Stimulated activated naive CD8-positive, alpha-beta T cell treated with anti-CD3 and anti-CD28 coated beads, Interleukin-15, Interleukin-2, amounts not matched to agents 100 U/mL and 50 U/mL, for 24 hours (primary cell): Measurements from ENCODE around the gene SERINC5.
"Not testable (repeated sequence)": the region's sequence is repeated elsewhere in the genome, so short reads cannot be mapped to it uniquely, and the experiment has no call there.

Experiments
- ATAC-seq: fragments of 150-1000 bp; cut with Tn5 transposase; one replicate; pipeline ENCODE4 v1.10.0; 2021
- DNase-seq: peaks from one replicate; pipeline ENCODE4 v3.0.0; 2021

SERINC5 gene

DNA sequence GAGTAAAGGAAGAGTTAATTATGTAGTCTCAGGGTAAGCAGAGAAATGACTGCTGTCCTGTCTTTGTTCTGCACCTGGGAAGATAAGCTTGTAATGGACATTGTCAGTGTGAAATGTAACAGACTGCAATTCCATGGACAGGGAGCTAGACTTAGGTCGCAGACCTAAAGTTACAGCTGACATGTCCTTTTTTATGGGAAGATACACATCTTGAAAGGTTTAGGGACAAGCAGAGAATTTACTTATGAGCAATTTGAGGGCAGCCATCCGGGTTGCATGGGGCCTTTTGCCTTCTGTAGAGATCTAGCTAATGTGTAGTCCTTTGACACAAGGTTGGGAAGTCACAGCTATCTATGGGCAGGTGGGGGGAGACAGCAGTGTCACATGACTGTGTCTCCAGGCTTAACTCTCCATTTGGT, 85.7 kb downstream of the SERINC5 start:
- no peak for DNase-seq

DNA sequence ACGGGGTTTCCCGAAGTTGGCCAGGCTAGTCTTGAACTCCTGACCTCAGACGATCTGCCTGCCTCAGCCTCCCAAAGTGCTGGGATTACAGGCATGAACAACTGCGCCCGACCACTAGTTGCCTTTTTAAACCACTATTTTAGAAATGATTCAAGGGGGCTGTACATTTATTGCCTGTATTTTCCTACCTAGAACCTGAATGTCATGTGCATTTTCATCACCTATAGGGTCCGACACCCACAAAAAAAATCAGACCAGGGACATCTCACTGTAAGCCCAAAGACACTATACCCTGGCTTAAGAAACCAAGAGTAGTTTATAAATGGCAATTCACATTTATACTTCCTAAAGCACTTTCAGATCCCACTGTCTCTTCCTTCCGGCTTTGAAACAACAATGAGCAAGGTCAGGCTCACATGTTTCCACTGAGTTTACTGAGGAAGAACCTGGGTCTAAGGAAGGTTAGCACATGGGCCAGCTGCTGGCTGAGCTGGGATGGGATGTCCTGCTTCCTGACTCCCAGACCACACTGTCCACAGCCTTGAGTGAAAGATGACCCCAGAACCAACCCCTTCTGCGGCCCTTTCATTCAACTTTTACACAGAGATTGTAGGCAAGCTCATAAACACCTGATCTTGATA, 87.3 kb downstream of the SERINC5 start:
- DNase-seq = no peak
- ATAC-seq = peak; percentile 69

More for the DNA sequence above, 85.7 kb downstream of the SERINC5 start:
- ATAC-seq = no peak

DNA sequence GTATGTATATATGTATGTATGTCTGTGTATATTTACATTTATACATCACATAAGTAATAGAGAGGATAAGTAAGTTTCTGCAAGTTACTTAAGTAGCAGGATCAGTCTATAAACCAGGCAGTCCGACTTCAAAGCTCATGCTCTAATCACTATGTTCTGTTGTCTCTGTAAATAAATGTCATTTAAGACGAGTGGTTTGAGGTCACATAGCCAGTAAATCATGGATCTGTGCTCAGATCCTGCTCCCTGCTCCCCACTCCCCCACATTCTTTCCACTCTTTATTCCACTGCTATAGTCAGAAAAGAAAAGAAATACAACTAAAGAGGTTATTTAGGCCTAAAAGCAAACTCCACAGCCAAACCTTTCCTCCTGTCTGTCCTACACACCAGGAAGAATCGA, 90.4 kb downstream of the SERINC5 start:
- no peak for ATAC-seq
- DNase-seq = no peak

DNA sequence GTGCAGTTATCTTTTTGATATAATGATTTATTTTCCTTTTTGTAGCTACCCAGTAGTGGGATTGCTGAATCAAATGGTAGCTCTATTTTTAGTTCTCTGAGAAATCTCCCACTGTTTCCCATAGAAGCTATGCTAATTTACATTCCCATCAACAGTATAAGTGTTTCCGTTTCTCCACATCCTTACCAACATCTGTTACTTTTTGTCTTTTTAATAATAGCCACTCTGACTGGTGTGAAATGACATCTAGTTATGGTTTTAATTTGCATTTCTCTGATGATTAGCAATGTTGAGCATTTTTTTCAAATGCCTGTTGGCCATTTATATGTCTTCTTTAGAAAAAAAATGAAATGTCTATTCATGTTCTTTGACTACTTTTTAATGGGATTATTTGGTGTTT, 94.7 kb downstream of the SERINC5 start:
- no peak for DNase-seq
- no peak for ATAC-seq

DNA sequence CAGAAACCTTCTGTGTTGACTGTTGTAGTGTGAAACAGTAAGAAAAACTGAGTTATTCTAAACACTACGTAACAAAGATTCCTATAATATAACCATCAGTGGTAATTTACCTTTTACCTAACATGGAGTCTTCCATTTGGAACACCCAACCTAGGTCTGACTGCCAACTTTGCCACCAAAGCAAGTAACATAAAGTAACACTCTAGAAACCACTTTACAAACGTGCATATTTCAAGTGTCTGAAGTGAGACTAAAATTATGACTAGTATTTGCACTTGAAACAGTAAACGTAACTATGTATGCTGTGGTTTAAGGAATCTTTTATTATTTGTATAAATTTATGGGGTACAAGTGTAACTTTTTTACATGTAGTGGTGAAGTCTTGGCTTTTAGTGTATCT, 95.6 kb downstream of the SERINC5 start:
- DNase-seq (no peak), ATAC-seq (no peak)

- DNase-seq (no peak), ATAC-seq (no peak)
Measured at GRCh38 chr5:80159133-80159815, 96.6 kb downstream of the SERINC5 start.

DNA sequence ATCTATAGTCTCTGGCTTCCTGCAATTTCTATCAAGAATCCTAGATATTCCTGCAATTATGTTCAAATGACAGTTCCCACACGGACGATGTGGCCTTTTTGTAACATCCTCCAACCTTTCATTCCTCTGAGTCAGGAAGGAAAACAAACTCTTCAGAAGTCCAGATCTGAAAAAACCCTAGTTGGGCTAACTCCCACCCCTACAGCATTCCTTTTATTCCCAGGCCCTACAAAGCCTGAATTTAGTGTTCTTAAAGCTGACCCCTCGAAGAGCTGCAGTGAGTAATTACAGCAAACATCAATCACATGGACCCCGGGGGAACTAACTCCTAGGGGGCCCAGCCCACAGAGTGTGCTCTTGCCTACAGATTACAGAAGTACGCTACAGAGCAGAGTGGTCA, 99.7 kb downstream of the SERINC5 start:
- DNase-seq = no peak
- no peak for ATAC-seq

GRCh38 chr5:80154749-80155148, 101.1 kb downstream of the SERINC5 start:
- ATAC-seq = no peak
- no peak for DNase-seq

GRCh38 chr5:80154289-80154688, 101.6 kb downstream of the SERINC5 start:
- not testable (repeated sequence) for DNase-seq, ATAC-seq

- ATAC-seq = no peak
- DNase-seq = no peak
Measured at GRCh38 chr5:80153586-80154126, 102.2 kb downstream of the SERINC5 start.

- ATAC-seq (no peak), DNase-seq (no peak)
Measured at GRCh38 chr5:80152778-80153177, 103.1 kb downstream of the SERINC5 start.

GRCh38 chr5:80151890-80152289, 104.0 kb downstream of the SERINC5 start:
- ATAC-seq (peak; percentile 41), DNase-seq (no peak)

DNA sequence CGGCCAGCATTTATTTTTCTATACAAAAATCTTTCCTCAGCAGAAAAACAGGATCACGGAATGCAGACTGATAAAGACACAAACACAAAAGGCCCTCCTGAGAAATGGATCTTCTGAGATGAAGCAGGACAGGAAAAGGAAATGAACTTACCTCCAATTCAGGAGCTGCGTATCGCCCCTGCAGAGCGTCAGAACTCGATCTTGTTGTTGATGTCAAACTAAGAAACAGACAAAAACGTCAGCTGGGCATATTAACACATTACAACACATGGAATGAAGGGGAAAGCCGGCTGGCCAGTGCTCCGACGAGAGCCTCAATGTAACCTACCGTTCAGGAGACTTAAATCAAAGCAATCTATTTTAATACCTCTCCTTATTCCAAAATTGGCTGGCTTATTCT, 105.1 kb downstream of the SERINC5 start:
- ATAC-seq = no peak
- DNase-seq = no peak

DNA sequence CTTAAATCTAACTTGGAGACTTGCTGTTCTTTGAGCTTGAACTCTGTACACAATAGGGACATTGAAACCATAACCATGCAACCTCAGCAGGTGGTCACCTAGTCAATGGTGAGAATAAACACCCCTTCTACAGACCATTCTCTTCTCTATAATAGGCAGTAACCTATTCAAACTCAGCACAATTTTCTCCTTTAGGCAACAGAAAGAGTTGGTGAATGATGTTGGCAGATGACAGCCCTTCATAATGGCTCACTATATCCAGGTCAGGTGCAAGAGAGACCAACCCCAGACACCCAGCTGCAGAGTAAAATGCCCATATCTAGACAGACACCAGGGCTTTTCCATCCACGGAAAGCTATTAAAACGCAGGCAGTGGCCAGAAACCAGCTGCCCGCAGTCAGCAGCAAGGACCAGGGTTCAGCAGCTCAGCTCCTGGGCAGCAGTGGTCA, 106.7 kb downstream of the SERINC5 start:
- no peak for ATAC-seq

DNA sequence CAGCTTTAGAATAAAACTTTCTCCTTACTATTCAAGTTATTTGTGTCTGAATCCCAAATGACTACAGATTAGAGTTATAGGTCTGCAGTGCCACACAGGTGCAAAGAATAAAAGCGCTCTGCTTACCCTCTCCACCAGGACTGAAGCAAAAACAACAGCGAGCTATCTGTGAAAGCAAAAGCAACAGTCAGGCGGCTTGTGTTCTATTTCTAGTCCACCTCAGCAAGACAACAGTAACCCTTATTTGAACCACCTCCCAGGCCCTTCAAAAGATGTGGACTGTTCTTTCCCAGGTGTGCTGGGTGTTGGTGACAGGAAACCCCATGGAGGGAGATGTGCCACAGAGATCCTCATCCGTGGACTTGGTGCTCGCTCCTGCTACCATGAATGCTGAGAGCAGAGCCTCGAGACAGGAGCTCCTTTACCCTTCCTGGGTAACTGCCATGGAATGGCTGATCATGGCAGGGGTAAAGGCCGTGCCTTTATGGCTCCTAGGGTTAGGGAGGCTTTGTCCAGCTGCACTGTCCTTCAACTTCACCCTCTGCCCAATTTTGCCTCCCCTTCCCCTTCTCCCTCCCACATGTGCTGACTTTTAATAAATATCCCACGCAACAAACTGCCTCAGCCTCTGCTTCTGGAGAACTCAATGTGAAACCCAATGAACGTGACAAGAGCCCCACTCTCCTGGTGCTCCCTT, 108.6 kb downstream of the SERINC5 start:
- DNase-seq (no peak), ATAC-seq (no peak)

More for the DNA sequence above, 106.7 kb downstream of the SERINC5 start:
- no peak for DNase-seq

- DNase-seq (no peak), ATAC-seq (no peak)
Measured at GRCh38 chr5:80146046-80146445, 109.8 kb downstream of the SERINC5 start.

DNA sequence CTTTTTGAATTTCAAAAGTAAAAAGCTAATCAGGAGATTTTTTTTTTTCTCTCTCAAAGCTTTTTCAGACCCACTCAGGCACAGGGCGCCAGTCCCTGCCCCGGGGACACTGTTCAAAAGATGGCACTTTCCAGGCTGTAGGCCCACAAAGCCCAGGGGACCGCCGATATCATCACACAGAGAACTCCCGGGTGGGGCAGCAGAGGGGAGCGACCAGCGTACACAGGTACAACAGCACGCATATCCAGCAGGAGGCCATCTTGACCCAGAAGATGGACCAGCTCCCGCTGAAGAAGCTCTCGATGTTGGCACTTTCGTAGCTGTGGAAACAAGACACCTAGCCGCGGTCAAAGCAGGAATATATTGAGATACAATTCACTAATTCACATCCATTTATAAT, 112.4 kb downstream of the SERINC5 start:
- DNase-seq = no peak
- no peak for ATAC-seq

DNA sequence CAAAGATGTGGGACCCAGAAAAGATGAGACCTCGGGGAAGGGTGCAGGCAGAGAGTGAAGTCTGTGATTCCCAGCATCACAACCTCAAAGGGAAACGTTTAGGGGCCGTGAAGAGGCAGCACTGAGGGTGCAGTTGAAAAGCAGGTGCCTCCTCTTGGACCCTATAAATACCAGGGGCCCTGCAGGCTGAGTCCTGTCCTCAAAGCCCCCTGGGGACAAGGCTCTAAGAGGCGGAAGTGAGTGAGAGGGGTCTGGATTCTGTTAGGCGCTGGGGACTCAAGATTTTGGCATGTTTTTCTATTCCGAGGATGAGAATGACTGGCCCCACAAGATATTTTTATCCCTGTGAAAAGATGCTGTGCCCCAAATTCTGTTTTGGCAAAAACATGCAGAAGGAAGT, 112.9 kb downstream of the SERINC5 start:
- no peak for ATAC-seq

DNA sequence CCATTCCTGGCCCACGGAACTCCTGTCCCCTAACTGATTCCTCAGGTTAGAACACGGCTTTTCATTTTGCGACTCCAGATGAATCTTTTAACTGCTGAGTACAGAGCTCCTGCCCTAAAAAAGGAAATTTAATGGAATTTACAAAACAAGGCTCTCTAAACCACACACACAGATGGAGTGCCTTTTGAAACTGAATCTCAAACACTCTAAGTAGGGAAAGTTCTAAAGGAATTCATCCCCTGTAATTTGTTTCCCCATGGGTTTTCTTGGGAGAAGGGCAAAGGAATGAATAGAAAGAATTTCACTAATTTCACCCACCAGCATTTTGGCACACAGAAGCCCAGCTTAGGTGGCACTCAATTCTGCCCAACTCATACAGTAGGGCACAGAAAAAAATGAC, 114.2 kb downstream of the SERINC5 start:
- ATAC-seq (no peak), DNase-seq (no peak)

More for the DNA sequence above, 112.9 kb downstream of the SERINC5 start:
- DNase-seq = no peak

DNA sequence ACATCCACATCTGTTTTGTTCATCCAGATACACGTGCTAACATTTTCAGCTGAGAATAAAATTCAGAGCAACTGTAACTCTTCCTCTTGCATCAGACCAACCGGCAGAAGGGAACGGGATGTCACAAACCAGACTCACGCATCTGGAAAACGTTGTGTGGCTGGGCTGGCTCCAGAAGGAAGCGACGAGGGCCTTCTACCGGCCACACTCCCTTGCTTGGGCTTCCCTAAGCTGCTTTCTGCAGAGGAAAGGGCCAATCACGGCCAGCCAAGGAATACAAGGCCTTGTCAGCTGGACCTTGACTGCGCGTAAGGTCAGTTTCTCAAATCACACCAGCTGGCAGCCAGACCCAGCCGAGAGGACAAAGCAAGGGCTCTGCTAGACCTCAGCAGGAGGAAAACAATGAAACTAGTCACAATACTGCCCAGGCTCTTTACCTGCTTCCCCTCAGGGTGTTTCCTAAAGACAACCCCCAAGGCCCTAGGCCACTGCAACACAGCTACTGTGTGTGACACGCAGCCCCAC, 114.6 kb downstream of the SERINC5 start:
- no peak for ATAC-seq
- DNase-seq = no peak

GRCh38 chr5:80140496-80140895, 115.4 kb downstream of the SERINC5 start:
- ATAC-seq (peak; percentile 77), DNase-seq (peak; percentile 52)

DNA sequence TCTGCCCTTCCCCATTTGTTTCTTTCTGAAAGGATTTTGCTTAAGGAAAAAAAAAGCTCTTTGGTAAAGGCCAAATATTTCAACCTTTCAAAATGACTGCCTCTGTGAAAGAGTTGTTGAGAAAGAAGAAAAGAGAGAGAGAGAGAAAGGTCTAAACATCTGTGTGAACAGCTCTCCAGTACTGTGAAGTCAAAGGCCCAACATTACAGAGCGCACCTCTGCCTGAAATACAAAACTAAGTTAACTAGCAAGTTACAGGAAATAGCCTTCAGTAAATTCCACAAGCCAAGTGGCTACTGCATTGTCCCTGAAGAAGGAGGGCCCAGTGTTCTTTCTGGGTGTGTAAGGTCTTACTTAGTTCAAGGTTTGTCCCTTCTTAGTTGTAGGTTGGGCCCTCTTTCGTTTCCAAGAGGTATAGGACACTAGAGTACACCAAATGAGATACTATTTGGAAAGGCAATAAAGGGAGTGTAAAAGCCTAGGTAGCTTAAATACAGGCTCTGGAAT, 116.3 kb downstream of the SERINC5 start:
- DNase-seq (no peak), ATAC-seq (no peak)

GRCh38 chr5:80138486-80138885, 117.4 kb downstream of the SERINC5 start:
- DNase-seq = no peak

More at GRCh38 chr5:80138486-80138885, 117.4 kb downstream of the SERINC5 start:
- ATAC-seq = no peak
